Type B pancreatic cell (in vitro differentiated cells): ENCODE data around the gene PDZD7. TPM values are rescaled to one million over a fixed set of nuclear protein-coding genes. Genes with fewer than 3 reads are reported as not detected.

Experiments used
- DNase-seq: peaks from one replicate; pipeline ENCODE4 v3.0.0; 2021; ENCODE audit warnings: mixed read lengths; ENCODE audit not compliant: unreplicated experiment; ENCODE audit errors: extremely low spot score
- H3K27ac Mint-ChIP-seq: 2 replicates; pipeline ENCODE4 v1.8.0; 2021; ENCODE audit warnings: mild to moderate bottlenecking, mixed read lengths
- H3K27me3 Mint-ChIP-seq: 2 replicates; pipeline ENCODE4 v1.8.0; 2021; ENCODE audit warnings: mixed read lengths
- H3K36me3 Mint-ChIP-seq: 2 replicates; pipeline ENCODE4 v1.8.0; 2021; ENCODE audit warnings: mixed read lengths
- H3K4me1 Mint-ChIP-seq: one replicate; pipeline ENCODE4 v1.8.0; 2021; ENCODE audit warnings: mixed read lengths; ENCODE audit not compliant: unreplicated experiment
- H3K4me3 Mint-ChIP-seq: 2 replicates; pipeline ENCODE4 v1.8.0; 2021; ENCODE audit warnings: mild to moderate bottlenecking, mixed read lengths
- H3K9me3 Mint-ChIP-seq: 2 replicates; pipeline ENCODE4 v1.8.0; 2021; ENCODE audit warnings: mixed read lengths
- total RNA-seq: library from RNA; stranded (reverse); gene quantifications from 2 replicates; pipeline ENCODE4 v1.2.1, GENCODE V29; 2021; ENCODE audit warnings: low replicate concordance
- TF ChIP-seq, protein P1 (sequence below): fragments of 200-600 bp; sonication (generic); conservative IDR thresholded peaks from 2 replicates; pipeline ENCODE4 v1.5.0; 2021; ENCODE audit warnings: antibody characterized with exemption, mild to moderate bottlenecking

Gene PDZD7
- total RNA-seq, 1 donor from 2014 or later = 2.0 TPM

GRCh38 chr10:101063548-101064414 is 32.9 kb upstream of the PDZD7 start:
- Mint-ChIP-seq H3K27me3 (peaks cover 36% of the 10 kb centered on the region), H3K27ac (peak overlapping the region; percentile 70)
- no peak for DNase-seq

GRCh38 chr10:101063050-101063525 is 32.2 kb upstream of the PDZD7 start:
- peak overlapping the region; percentile 85 for H3K4me3 Mint-ChIP-seq
- no peaks in the 10 kb centered on the region for H3K36me3 Mint-ChIP-seq
- peaks cover 40% of the 10 kb centered on the region for H3K4me1 Mint-ChIP-seq
- no peaks in the 10 kb centered on the region for H3K9me3 Mint-ChIP-seq
- peaks cover 36% of the 10 kb centered on the region for H3K27me3 Mint-ChIP-seq
- DNase-seq = no peak
- TF ChIP-seq, protein P1, sequence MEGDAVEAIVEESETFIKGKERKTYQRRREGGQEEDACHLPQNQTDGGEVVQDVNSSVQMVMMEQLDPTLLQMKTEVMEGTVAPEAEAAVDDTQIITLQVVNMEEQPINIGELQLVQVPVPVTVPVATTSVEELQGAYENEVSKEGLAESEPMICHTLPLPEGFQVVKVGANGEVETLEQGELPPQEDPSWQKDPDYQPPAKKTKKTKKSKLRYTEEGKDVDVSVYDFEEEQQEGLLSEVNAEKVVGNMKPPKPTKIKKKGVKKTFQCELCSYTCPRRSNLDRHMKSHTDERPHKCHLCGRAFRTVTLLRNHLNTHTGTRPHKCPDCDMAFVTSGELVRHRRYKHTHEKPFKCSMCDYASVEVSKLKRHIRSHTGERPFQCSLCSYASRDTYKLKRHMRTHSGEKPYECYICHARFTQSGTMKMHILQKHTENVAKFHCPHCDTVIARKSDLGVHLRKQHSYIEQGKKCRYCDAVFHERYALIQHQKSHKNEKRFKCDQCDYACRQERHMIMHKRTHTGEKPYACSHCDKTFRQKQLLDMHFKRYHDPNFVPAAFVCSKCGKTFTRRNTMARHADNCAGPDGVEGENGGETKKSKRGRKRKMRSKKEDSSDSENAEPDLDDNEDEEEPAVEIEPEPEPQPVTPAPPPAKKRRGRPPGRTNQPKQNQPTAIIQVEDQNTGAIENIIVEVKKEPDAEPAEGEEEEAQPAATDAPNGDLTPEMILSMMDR = no peak
- no peak overlapping the region for H3K27ac Mint-ChIP-seq

More at GRCh38 chr10:101063548-101064414, 32.9 kb upstream of the PDZD7 start:
- TF ChIP-seq, protein P1 = no peak
- Mint-ChIP-seq H3K36me3 (no peaks in the 10 kb centered on the region), H3K4me3 (peak overlapping the region; percentile 85), H3K4me1 (peaks cover 36% of the 10 kb centered on the region), H3K9me3 (no peaks in the 10 kb centered on the region)

GRCh38 chr10:101062232-101063049 is 31.5 kb upstream of the PDZD7 start:
- Mint-ChIP-seq H3K4me3 (peak overlapping the region; percentile 86), H3K9me3 (no peaks in the 10 kb centered on the region), H3K27ac (peak overlapping the region; percentile 90), H3K27me3 (peaks cover 32% of the 10 kb centered on the region), H3K4me1 (peaks cover 40% of the 10 kb centered on the region), H3K36me3 (no peaks in the 10 kb centered on the region)
- DNase-seq = peak; percentile 82
- TF ChIP-seq, protein P1 = peak; percentile 75

GRCh38 chr10:101061624-101062231 is 30.8 kb upstream of the PDZD7 start, which contains the start of gene KAZALD1:
TSS of gene KAZALD1 (plus strand) at chr10:101061989. CDS start at chr10:101062593, 604 bp downstream.
- Mint-ChIP-seq H3K27me3 (peaks cover 32% of the 10 kb centered on the region), H3K4me3 (peak within 1 kb of the TSS; percentile 98), H3K36me3 (no peaks in the 10 kb centered on the region), H3K27ac (peak within 1 kb of the TSS; percentile 96), H3K9me3 (no peaks in the 10 kb centered on the region), H3K4me1 (peaks cover 40% of the 10 kb centered on the region)
- DNase-seq = no peak
- TF ChIP-seq, protein P1 = no peak

DNA sequence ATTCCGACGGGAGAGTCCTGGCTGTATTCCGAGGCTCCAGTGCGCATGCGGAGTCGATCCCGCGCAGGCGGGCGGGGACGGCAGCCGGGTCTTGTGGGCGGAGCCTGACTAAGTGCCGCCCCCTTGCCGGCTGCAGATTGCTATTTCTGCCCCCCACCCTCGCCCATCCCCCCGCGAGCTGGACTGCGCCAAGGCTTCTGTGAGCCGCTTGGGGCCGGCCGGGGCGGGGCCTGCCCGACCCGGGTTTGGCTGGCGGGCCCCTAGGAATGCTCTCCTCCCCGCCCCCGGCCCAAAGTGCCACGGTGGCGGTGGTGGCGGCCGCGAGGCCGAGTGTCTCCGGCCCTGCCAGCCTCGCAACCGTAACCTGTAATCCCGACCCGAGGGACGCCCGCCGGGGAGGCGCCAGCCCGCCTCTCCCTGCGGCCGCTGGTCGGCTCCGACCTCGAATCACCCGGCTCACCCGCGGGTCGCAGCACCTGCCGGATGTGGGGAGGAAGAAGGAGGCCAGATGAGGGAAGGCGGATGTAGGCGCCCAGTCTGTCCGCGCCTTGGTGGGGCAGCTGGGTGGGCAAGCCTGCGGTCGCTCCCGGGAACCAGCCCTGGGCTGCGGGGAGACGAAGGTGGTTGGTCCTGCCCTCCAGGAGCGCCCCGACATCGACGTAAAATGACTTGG is 30.2 kb upstream of the PDZD7 start:
- no peaks in the 10 kb centered on the region for H3K36me3 Mint-ChIP-seq
- H3K27ac Mint-ChIP-seq = peak overlapping the region; percentile 96
- peaks cover 30% of the 10 kb centered on the region for H3K27me3 Mint-ChIP-seq
- H3K9me3 Mint-ChIP-seq = no peaks in the 10 kb centered on the region
- peak overlapping the region; percentile 98 for H3K4me3 Mint-ChIP-seq
- DNase-seq = peak; percentile 97
- H3K4me1 Mint-ChIP-seq = peaks cover 39% of the 10 kb centered on the region
- TF ChIP-seq, protein P1 = no peak
